CD4-positive, alpha-beta T cell (primary cell): ENCODE measurements around the gene SNX33. TPM values are rescaled to one million over a fixed set of nuclear protein-coding genes. Genes with fewer than 3 reads are reported as not detected.

Experiments used
- ATAC-seq: fragments of 200-7000 bp; cut with Tn5 transposase; one replicate; pipeline ENCODE4 v1.10.0; 2022; ENCODE audit warnings: mild to moderate bottlenecking; ENCODE audit not compliant: poor library complexity
- CTCF ChIA-PET: fragments of 350-600 bp; sonication (Branson Sonifier 250); formaldehyde crosslinking; loops from one replicate; lab custom pipeline; 2021; ENCODE audit warnings: antibody characterized with exemption, inconsistent platforms; lab: Charles Lee
- POLR2A ChIA-PET: fragments of 350-600 bp; sonication (Branson Sonifier 250); formaldehyde crosslinking; loops from one replicate; lab custom pipeline; 2021; ENCODE audit warnings: antibody characterized with exemption, inconsistent platforms; lab: Charles Lee
- DNase-seq, 14 experiments: peaks; one replicate each; pipeline ENCODE4 v3.0.0-alpha.2; 2013 to 2020; ENCODE audit warnings: mixed read lengths in 2 of 14
- H3K27ac ChIP-seq, 2 donors: one replicate each; pipeline versions ENCODE4 v1.5.1 to v1.7.0; 2013; ENCODE audit warnings: low read length in 2 of 2, low read depth in 1 of 2, mild to moderate bottlenecking in 1 of 2
- H3K27me3 ChIP-seq, 2 experiments: 1 replicate in 1 of 2; 2 replicates in 1 of 2; pipeline versions ENCODE4 v1.6.1 to v1.7.0; 2013; ENCODE audit warnings: low read length in 2 of 2, control low read depth in 1 of 2, mild to moderate bottlenecking in 1 of 2, moderate library complexity in 1 of 2; ENCODE audit not compliant: insufficient read depth in 2 of 2, control insufficient read depth in 1 of 2
- H3K36me3 ChIP-seq: one replicate; pipeline ENCODE4 v1.6.1; 2013; ENCODE audit warnings: low read length, control low read depth; ENCODE audit not compliant: insufficient read depth
- H3K4me1 ChIP-seq: one replicate; pipeline ENCODE4 v1.6.1; 2013; ENCODE audit warnings: low read length, control low read depth; ENCODE audit not compliant: insufficient read depth
- H3K4me3 ChIP-seq: one replicate; pipeline ENCODE4 v1.5.1; 2013; ENCODE audit warnings: mild to moderate bottlenecking, low read length, moderate library complexity
- H3K9me3 ChIP-seq, 2 experiments: 1 replicate in 1 of 2; 2 replicates in 1 of 2; pipeline versions ENCODE4 v1.6.1 to v1.7.0; 2013; ENCODE audit warnings: low read length in 2 of 2, mild to moderate bottlenecking in 2 of 2, control low read depth in 1 of 2, moderate library complexity in 1 of 2; ENCODE audit not compliant: control insufficient read depth in 1 of 2, insufficient read depth in 1 of 2
- H3K27ac Mint-ChIP-seq: one replicate; pipeline ENCODE4 v1.8.0; 2020; ENCODE audit warnings: mixed read lengths
- H3K27me3 Mint-ChIP-seq: one replicate; pipeline ENCODE4 v1.8.0; 2021; ENCODE audit warnings: mixed read lengths
- H3K36me3 Mint-ChIP-seq: one replicate; pipeline ENCODE4 v1.8.0; 2021; ENCODE audit warnings: low read depth, mixed read lengths
- H3K4me1 Mint-ChIP-seq: one replicate; pipeline ENCODE4 v1.8.0; 2021; ENCODE audit warnings: low read depth, mixed read lengths
- H3K4me3 Mint-ChIP-seq: one replicate; pipeline ENCODE4 v1.8.0; 2020; ENCODE audit warnings: mild to moderate bottlenecking, mixed read lengths
- H3K9me3 Mint-ChIP-seq: one replicate; pipeline ENCODE4 v1.8.0; 2020; ENCODE audit warnings: mixed read lengths
- intact Hi-C, 2 experiments: fragments of 100-400 bp; cut with DNase I in 1 of 2; cut with micrococcal nuclease in 1 of 2; formaldehyde crosslinking; loops; one replicate each; pipeline versions ENCODE4 v1.15.1 to v1.9.0; 2023 to 2025; cut with DNase I, micrococcal nuclease
- total RNA-seq, 174 experiments: library from RNA in 2 of 174; stranded (reverse) in 2 of 174; gene quantifications; one replicate each; pipeline ENCODE4 v1.2.3 and lab custom pipeline; 2021 to 2026
- TF ChIP-seq, protein P1 (sequence below): fragments of 200-600 bp; IDR thresholded peaks from one replicate; pipeline ENCODE4 v1.8.0; 2022; ENCODE audit warnings: antibody characterized with exemption, mild to moderate bottlenecking

Gene SNX33
- total RNA-seq, 2 experiments from 2014 or later, result 0.59 to 0.82 TPM

DNA sequence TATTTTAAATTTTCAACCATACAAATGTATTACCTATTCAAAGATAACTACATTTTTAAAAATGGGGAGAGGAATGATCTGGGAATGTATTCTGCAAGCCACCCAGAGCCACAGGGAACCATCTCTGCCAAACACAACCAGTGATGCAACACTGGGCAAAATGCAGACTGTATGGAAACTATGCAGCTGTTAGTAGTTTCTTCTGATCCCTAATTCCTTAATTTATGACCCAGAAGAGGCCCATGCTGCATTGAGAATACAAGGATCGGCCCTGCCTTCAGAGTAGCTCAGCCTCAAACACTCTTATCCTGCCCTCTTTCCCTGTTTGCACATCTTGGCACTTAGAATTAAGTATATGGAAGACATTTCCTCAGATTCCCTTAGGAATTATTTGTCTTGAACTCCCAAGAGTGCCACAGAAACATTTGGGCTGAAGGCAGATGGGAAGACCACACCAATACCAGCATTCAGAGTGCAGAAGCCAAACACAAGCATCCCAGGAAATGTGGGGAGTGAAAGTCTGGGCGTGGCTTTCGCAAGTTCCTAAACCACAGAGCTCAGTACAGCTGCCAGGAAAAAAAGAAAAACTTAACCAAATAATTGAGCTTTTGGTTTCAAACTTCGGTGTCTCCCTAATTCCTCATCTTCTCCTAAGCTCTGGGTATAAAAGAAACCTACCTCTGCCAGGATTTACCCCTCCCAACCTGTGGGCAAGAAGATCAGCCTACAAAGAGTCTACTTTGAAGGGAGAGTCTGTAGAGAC is 27.5 kb upstream of the SNX33 start:
- POLR2A ChIA-PET, result interaction anchor here (0.8 to 4.4 kb wide), 6 partner anchors 13 to 252 kb away, joined by 3 to 22 read pairs (median 5); partner anchors contain the start of genes IMP3, MAN2C1 and PTPN9
- peaks cover 30% of the 10 kb centered on the region for H3K4me1 ChIP-seq
- H3K36me3 Mint-ChIP-seq, result peaks cover 60% of the 10 kb centered on the region
- H3K4me1 Mint-ChIP-seq, result peaks cover 27% of the 10 kb centered on the region
- H3K27me3 ChIP-seq, result no peaks in the 10 kb centered on the region
- H3K4me3 ChIP-seq, result no peak overlapping the region
- CTCF ChIA-PET, result interaction anchor here (0.6 to 2.4 kb wide), 2 partner anchors 20 to 28 kb away, joined by 3 to 7 read pairs; partner anchors contain the start of genes IMP3 and SNX33
- H3K27me3 Mint-ChIP-seq, result no peaks in the 10 kb centered on the region
- ATAC-seq, result no peak
- peaks cover 45% of the 10 kb centered on the region for H3K36me3 ChIP-seq
- intact Hi-C loops, result loop anchor here in 1 of 2 experiments (10.0 kb wide), 5 partner anchors 45 to 1805 kb away; partner anchors contain the start of genes COX5A, HMG20A, PEAK1 and PML
- H3K4me3 Mint-ChIP-seq, result no peak overlapping the region
- no peaks in the 10 kb centered on the region for H3K9me3 ChIP-seq
- TF ChIP-seq, protein P1, sequence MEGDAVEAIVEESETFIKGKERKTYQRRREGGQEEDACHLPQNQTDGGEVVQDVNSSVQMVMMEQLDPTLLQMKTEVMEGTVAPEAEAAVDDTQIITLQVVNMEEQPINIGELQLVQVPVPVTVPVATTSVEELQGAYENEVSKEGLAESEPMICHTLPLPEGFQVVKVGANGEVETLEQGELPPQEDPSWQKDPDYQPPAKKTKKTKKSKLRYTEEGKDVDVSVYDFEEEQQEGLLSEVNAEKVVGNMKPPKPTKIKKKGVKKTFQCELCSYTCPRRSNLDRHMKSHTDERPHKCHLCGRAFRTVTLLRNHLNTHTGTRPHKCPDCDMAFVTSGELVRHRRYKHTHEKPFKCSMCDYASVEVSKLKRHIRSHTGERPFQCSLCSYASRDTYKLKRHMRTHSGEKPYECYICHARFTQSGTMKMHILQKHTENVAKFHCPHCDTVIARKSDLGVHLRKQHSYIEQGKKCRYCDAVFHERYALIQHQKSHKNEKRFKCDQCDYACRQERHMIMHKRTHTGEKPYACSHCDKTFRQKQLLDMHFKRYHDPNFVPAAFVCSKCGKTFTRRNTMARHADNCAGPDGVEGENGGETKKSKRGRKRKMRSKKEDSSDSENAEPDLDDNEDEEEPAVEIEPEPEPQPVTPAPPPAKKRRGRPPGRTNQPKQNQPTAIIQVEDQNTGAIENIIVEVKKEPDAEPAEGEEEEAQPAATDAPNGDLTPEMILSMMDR, result no peak
- no peak overlapping the region for H3K27ac ChIP-seq
- H3K27ac Mint-ChIP-seq, result peak overlapping the region; percentile 79
- no peaks in the 10 kb centered on the region for H3K9me3 Mint-ChIP-seq
- no peak for DNase-seq

DNA sequence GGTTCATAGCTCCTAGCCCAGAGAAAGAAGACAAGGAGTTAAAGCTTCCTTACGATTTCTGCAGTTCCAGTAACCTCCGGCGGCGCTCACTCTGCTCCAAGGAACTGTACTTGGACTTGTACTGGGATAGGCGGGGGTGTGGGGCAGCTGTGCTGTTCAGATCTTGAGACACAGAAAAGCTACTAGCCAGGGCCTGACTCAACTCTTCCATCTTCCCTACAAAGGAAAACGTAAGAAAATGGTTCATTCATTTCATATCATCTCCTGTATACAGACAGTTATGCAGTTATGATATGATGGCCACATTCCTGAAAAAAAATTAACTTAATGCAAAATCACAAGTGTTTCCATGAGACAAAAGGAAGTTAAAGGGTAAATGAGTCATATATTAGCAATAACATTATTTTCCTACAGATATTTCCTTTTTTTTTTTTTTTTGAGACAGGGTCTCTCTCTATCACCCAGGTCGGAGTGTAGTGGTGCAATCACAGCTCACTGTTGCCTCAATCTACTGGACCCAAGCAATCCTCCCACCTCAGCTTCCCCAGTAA is 26.8 kb upstream of the SNX33 start:
- no peaks in the 10 kb centered on the region for H3K27me3 Mint-ChIP-seq
- peaks cover 29% of the 10 kb centered on the region for H3K4me1 Mint-ChIP-seq
- peaks cover 60% of the 10 kb centered on the region for H3K36me3 Mint-ChIP-seq
- H3K27ac ChIP-seq, result no peak overlapping the region
- DNase-seq (no peak), ATAC-seq (no peak)
- H3K27me3 ChIP-seq, result no peaks in the 10 kb centered on the region
- peaks cover 41% of the 10 kb centered on the region for H3K36me3 ChIP-seq
- no peak overlapping the region for H3K4me3 ChIP-seq
- TF ChIP-seq, protein P1, result no peak
- H3K4me1 ChIP-seq, result peaks cover 35% of the 10 kb centered on the region
- no peaks in the 10 kb centered on the region for H3K9me3 ChIP-seq
- H3K4me3 Mint-ChIP-seq, result no peak overlapping the region
- H3K27ac Mint-ChIP-seq, result peak overlapping the region; percentile 79
- intact Hi-C loops, result loop anchor here in 1 of 2 experiments (10.0 kb wide), 5 partner anchors 46 to 1804 kb away; partner anchors contain the start of genes COX5A, HMG20A, PEAK1 and PML
- ChIA-PET POLR2A (interaction anchor here (0.8 to 4.4 kb wide), 5 partner anchors 14 to 253 kb away, joined by 3 to 22 read pairs (median 6); partner anchors contain the start of genes IMP3, MAN2C1 and PTPN9), CTCF (interaction anchor here (0.6 to 2.4 kb wide), 2 partner anchors 15 to 20 kb away, joined by 4 to 7 read pairs; partner anchors contain the start of gene IMP3)
- no peaks in the 10 kb centered on the region for H3K9me3 Mint-ChIP-seq

DNA sequence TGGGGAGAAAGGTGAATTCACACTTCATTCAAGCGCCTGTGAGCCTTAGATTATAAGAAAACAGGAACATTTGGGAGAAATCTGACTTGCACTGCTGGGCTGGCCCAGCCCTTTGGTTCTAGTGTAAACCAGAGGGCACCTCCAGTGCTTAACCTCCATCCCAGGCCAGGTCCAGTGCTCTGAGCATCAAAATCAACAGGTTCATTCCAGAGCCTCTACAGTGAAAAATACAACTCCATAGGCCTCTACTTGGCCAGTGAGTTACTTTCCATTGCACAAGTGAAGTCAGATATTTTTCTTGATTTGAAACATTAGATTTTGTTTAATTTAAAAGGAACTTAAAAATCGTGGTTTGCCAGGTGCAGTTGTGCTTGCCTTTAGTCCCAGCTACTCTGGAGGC is 25.2 kb upstream of the SNX33 start:
- no peaks in the 10 kb centered on the region for H3K27me3 ChIP-seq
- no peak overlapping the region for H3K4me3 ChIP-seq
- DNase-seq, result no peak
- no peaks in the 10 kb centered on the region for H3K27me3 Mint-ChIP-seq
- peak overlapping the region; percentile 78 for H3K4me3 Mint-ChIP-seq
- H3K36me3 ChIP-seq, result peaks cover 25% of the 10 kb centered on the region
- no peaks in the 10 kb centered on the region for H3K9me3 Mint-ChIP-seq
- peaks cover 39% of the 10 kb centered on the region for H3K4me1 ChIP-seq
- intact Hi-C loops, result loop anchor here in 1 of 2 experiments (10.0 kb wide), 5 partner anchors 48 to 1802 kb away; partner anchors contain the start of genes COX5A, HMG20A, PEAK1 and PML
- no peak for ATAC-seq
- H3K9me3 ChIP-seq, result no peaks in the 10 kb centered on the region
- POLR2A ChIA-PET, result no interaction called here
- CTCF ChIA-PET, result interaction anchor here (0.7 to 1.2 kb wide), 2 partner anchors 113 to 255 kb away, joined by 3 to 4 read pairs; no protein-coding TSS in a partner anchor
- TF ChIP-seq, protein P1, result no peak
- peak overlapping the region in 1 of 2 donors; percentile 29 for H3K27ac ChIP-seq
- peaks cover 49% of the 10 kb centered on the region for H3K36me3 Mint-ChIP-seq
- peak overlapping the region; percentile 79 for H3K27ac Mint-ChIP-seq
- peaks cover 37% of the 10 kb centered on the region for H3K4me1 Mint-ChIP-seq
